Uterus (tissue), 4 donors: Measurements from ENCODE around the gene GADD45A. TPM values are rescaled to one million over a fixed set of nuclear protein-coding genes. Genes with fewer than 3 reads are reported as not detected.
"Not testable (repeated sequence)": the region's sequence is repeated elsewhere in the genome, so short reads cannot be mapped to it uniquely, and the experiment has no call there.

Experiments
- DNase-seq, 2 donors: peaks; one replicate each; pipeline ENCODE4 v3.0.0-alpha.2; 2019 to 2020
- H3K27ac ChIP-seq, 2 donors: fragments of 200-600 bp; sonication (generic); 1 replicate in 1 of 2; 2 replicates in 1 of 2; pipeline ENCODE4 v1.5.1; 2016 to 2018
- H3K27me3 ChIP-seq, 2 donors: fragments of 200-600 bp; sonication (generic); one replicate each; pipeline ENCODE4 v1.5.1; 2018 to 2019; ENCODE audit warnings: control low read depth in 1 of 2
- H3K36me3 ChIP-seq, 2 donors: fragments of 200-600 bp; sonication (generic); one replicate each; pipeline ENCODE4 v1.5.1; 2019; ENCODE audit warnings: control low read depth in 1 of 2
- H3K4me1 ChIP-seq, 2 donors: fragments of 200-600 bp; sonication (generic); one replicate each; pipeline ENCODE4 v1.5.1; 2018 to 2019; ENCODE audit warnings: control low read depth in 1 of 2
- H3K4me3 ChIP-seq, 2 donors: fragments of 200-600 bp; sonication (generic); 1 replicate in 1 of 2; 2 replicates in 1 of 2; pipeline ENCODE4 v1.5.1; 2018 to 2019; ENCODE audit warnings: mild to moderate bottlenecking in 1 of 2
- H3K9me3 ChIP-seq, 2 donors: fragments of 200-600 bp; sonication (generic); one replicate each; pipeline ENCODE4 v1.5.1; 2019; ENCODE audit warnings: control low read depth in 1 of 2
- CTCF ChIP-seq, 4 experiments: fragments of 200-600 bp in 2 of 4; fragments of 450-650 bp in 2 of 4; sonication (generic) in 2 of 4; IDR thresholded peaks; one replicate each; pipeline ENCODE4 v1.5.1; 2016 to 2019; ENCODE audit warnings: antibody characterized with exemption in 4 of 4, mild to moderate bottlenecking in 2 of 4, moderate library complexity in 1 of 4
- POLR2A ChIP-seq, 2 donors: fragments of 450-650 bp; IDR thresholded peaks; one replicate each; pipeline ENCODE4 v1.6.1; 2016; ENCODE audit warnings: antibody characterized with exemption in 2 of 2, mild to moderate bottlenecking in 1 of 2, moderate library complexity in 1 of 2
- intact Hi-C: fragments of 100-400 bp; cut with DNase I; formaldehyde crosslinking; loops from one replicate; pipeline ENCODE4 v1.15.1; 2023; ENCODE audit warnings: low total_unique reads
- total RNA-seq, 4 donors: library from RNA; depleted of rRNA in 3 of 4; stranded (reverse); fragments of >200 nt in 3 of 4; gene quantifications; one replicate each; pipeline versions ENCODE4 v1.1.0 to v1.2.4, GENCODE V29; 2014 to 2023
- donor health status: DM: yes; HTN: yes; CAD: no.

The GADD45A gene
- total RNA-seq, 4 donors from 2014 or later = 11.1 to 35.6 (median 20.3) TPM

- Histone ChIP-seq H3K4me3 (no peak overlapping the region), H3K27me3 (no peaks in the 10 kb centered on the region), H3K9me3 (no peaks in the 10 kb centered on the region), H3K4me1 (peaks cover 0 to 6% of the 10 kb centered on the region in 2 donors), H3K27ac (peak overlapping the region in 1 of 2 donors; percentile 33), H3K36me3 (no peaks in the 10 kb centered on the region)
- no peak for TF ChIP-seq CTCF (IDR thresholded peaks at IDR 0.05)
- TF ChIP-seq POLR2A (IDR thresholded peaks at IDR 0.05) = no peak
- intact Hi-C loops = no loop called here
- DNase-seq = no peak
Observed at GRCh38 chr1:67723126-67723525, 38.1 kb downstream of the GADD45A start.

- H3K27me3 ChIP-seq = no peaks in the 10 kb centered on the region
- no peak for TF ChIP-seq CTCF (IDR thresholded peaks at IDR 0.05)
- no peaks in the 10 kb centered on the region for H3K36me3 ChIP-seq
- intact Hi-C loops = no loop called here
- peak overlapping the region; percentile 33 to 49 for H3K27ac ChIP-seq
- peaks cover 0 to 6% of the 10 kb centered on the region in 2 donors for H3K4me1 ChIP-seq
- no peak for DNase-seq
- H3K9me3 ChIP-seq = no peaks in the 10 kb centered on the region
- no peak overlapping the region for H3K4me3 ChIP-seq
Observed at GRCh38 chr1:67723620-67724019, 38.6 kb downstream of the GADD45A start.

GRCh38 chr1:67724928-67725560, 40.0 kb downstream of the GADD45A start:
- DNase-seq = peak in 1 of 2 donors; percentile 59
- H3K27ac ChIP-seq = peak overlapping the region; percentile 12 to 49
- intact Hi-C loops = no loop called here
- H3K9me3 ChIP-seq = no peaks in the 10 kb centered on the region
- TF ChIP-seq CTCF (IDR thresholded peaks at IDR 0.05) (no peak), POLR2A (IDR thresholded peaks at IDR 0.05) (no peak)
- H3K36me3 ChIP-seq = no peaks in the 10 kb centered on the region
- H3K27me3 ChIP-seq = no peaks in the 10 kb centered on the region
- H3K4me1 ChIP-seq = peaks cover 0 to 6% of the 10 kb centered on the region in 2 donors
- H3K4me3 ChIP-seq = no peak overlapping the region

- Histone ChIP-seq H3K4me1 (peaks cover 0 to 6% of the 10 kb centered on the region in 2 donors), H3K27me3 (no peaks in the 10 kb centered on the region), H3K9me3 (no peaks in the 10 kb centered on the region), H3K4me3 (no peak overlapping the region), H3K27ac (peak overlapping the region in 1 of 2 donors; percentile 49), H3K36me3 (no peaks in the 10 kb centered on the region)
- TF ChIP-seq CTCF (IDR thresholded peaks at IDR 0.05) (no peak), POLR2A (IDR thresholded peaks at IDR 0.05) (no peak)
- intact Hi-C loops = no loop called here
- DNase-seq = no peak
Observed at GRCh38 chr1:67726224-67726623, 41.2 kb downstream of the GADD45A start.

GRCh38 chr1:67729872-67730271, 44.9 kb downstream of the GADD45A start:
- Histone ChIP-seq H3K4me1 (no peaks in the 10 kb centered on the region), H3K27me3 (no peaks in the 10 kb centered on the region), H3K36me3 (no peaks in the 10 kb centered on the region), H3K4me3 (no peak overlapping the region), H3K9me3 (no peaks in the 10 kb centered on the region), H3K27ac (no peak overlapping the region)
- intact Hi-C loops = no loop called here
- TF ChIP-seq POLR2A (IDR thresholded peaks at IDR 0.05) = no peak
- no peak for TF ChIP-seq CTCF (IDR thresholded peaks at IDR 0.05)
- no peak for DNase-seq

- intact Hi-C loops, H3K4me3 ChIP-seq, H3K27me3 ChIP-seq, DNase-seq, H3K27ac ChIP-seq, H3K4me1 ChIP-seq, H3K9me3 ChIP-seq, H3K36me3 ChIP-seq: not testable (repeated sequence)
Observed at GRCh38 chr1:67730312-67730711, 45.3 kb downstream of the GADD45A start.
